Kidney (tissue), 14 donors: ENCODE data around the gene DFFA. TPM values are rescaled to one million over a fixed set of nuclear protein-coding genes. Genes with fewer than 3 reads are reported as not detected.

Experiments used
- DNase-seq, 5 donors: peaks; one replicate each; pipeline ENCODE4 v3.0.0-alpha.2; 2013 to 2020
- FAIRE-seq: peaks from 2 replicates; lab custom pipeline; 2012; peaks lifted over from hg19 to GRCh38; lab: Jason Lieb, UNC
- H3K27ac ChIP-seq, 2 donors: one replicate each; pipeline ENCODE4 v1.7.0; 2013; ENCODE audit warnings: low read depth in 2 of 2, low read length in 2 of 2, inconsistent platforms in 1 of 2
- H3K27me3 ChIP-seq: one replicate; pipeline ENCODE4 v1.7.1; 2013; ENCODE audit warnings: low read length, inconsistent platforms; ENCODE audit not compliant: control insufficient read depth, insufficient read depth
- H3K36me3 ChIP-seq, 3 donors: one replicate each; pipeline versions ENCODE4 v1.7.0 to v1.7.1; 2013; ENCODE audit warnings: low read length in 3 of 3, control low read depth in 1 of 3, inconsistent platforms in 1 of 3; ENCODE audit not compliant: insufficient read depth in 3 of 3, control insufficient read depth in 2 of 3
- H3K4me1 ChIP-seq, 3 donors: one replicate each; pipeline versions ENCODE4 v1.7.0 to v1.7.1; 2013; ENCODE audit warnings: low read length in 3 of 3, inconsistent platforms in 1 of 3, low read depth in 1 of 3; ENCODE audit not compliant: control insufficient read depth in 2 of 3, insufficient read depth in 2 of 3
- H3K4me3 ChIP-seq, 3 donors: one replicate each; pipeline versions ENCODE4 v1.7.0 to v1.8.1; 2013; ENCODE audit warnings: low read length in 3 of 3, control low read depth in 1 of 3, inconsistent platforms in 1 of 3
- H3K9ac ChIP-seq, 3 donors: one replicate each; pipeline versions ENCODE4 v1.7.0 to v1.7.1; 2013; ENCODE audit warnings: low read length in 3 of 3, control low read depth in 1 of 3, inconsistent platforms in 1 of 3
- H3K9me3 ChIP-seq, 3 donors: one replicate each; pipeline versions ENCODE4 v1.7.0 to v1.7.1; 2013; ENCODE audit warnings: low read length in 3 of 3, control low read depth in 1 of 3, inconsistent platforms in 1 of 3; ENCODE audit not compliant: control insufficient read depth in 2 of 3, insufficient read depth in 1 of 3
- CTCF ChIP-seq: IDR thresholded peaks from 3 replicates; pipeline ENCODE4 v1.5.1; 2012; ENCODE audit warnings: mild to moderate bottlenecking, moderate library complexity, borderline replicate concordance; ENCODE audit not compliant: insufficient read depth; ENCODE audit errors: extremely low read depth
- intact Hi-C: fragments of 100-400 bp; cut with DNase I; formaldehyde crosslinking; loops from one replicate; pipeline ENCODE4 v1.11.1; 2022
- polyA plus RNA-seq: library from polyadenylated mRNA; stranded (reverse); fragments of 350-450 nt; fragmentation: Illumina TruSeq; extraction: RNeasy Lipid Tissue Mini Kit (QIAGEN cat#74804); gene quantifications from one replicate; pipeline ENCODE4 v1.2.3, GENCODE V29; 2014; ENCODE audit warnings: low read depth, low replicate concordance; ENCODE audit not compliant: insufficient read depth
- total RNA-seq: library from RNA; stranded (reverse); fragmentation: NEBNext Ultra II Directional; extraction: Animal tissue kit (Norgen Biotek cat#: 25700); gene quantifications from one replicate; pipeline ENCODE4 v1.2.1, GENCODE V29; 2021
- donor health status: control.
- donor health status: control.
- donor health status: control.
- donor health status: control.
- donor health status: control.
- donor health status: DM: yes; HTN: yes; CAD: no.
- donor health status: Normal renal cell carcinoma (clear cell type).

Gene DFFA
- total and polyA plus RNA-seq, 2 donors from 2014 or later, result 27.2 to 33.4 TPM

DNA sequence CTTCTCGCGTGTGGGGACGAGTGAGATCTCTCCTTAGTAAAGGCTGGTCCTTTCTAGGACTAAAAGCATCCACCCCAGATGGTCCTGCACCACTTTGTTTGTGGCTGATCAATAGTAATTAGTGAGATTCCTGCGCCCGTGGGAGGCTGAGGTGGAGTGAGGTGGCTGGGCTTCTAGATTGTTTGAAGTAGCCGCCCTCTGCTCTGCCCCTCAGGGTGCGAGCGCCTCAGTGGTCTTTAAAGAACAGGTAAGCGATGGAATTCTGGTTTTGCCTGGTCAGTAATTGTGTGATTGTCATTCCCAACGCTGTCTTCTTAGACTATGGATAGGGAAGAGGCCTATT lies 23.1 kb upstream of the DFFA start:
- no peaks in the 10 kb centered on the region for H3K27me3 ChIP-seq
- peaks cover 0 to 5% (median 0%) of the 10 kb centered on the region in 3 donors for H3K36me3 ChIP-seq
- peak overlapping the region; percentile 92 for H3K27ac ChIP-seq
- peaks cover 0 to 15% (median 4%) of the 10 kb centered on the region in 3 donors for H3K4me1 ChIP-seq
- no peaks in the 10 kb centered on the region for H3K9me3 ChIP-seq
- peak overlapping the region; percentile 4 to 82 (median 13) for H3K9ac ChIP-seq
- peak overlapping the region in 2 of 3 donors; percentile 37 to 56 for H3K4me3 ChIP-seq
- DNase-seq (no peak), FAIRE-seq (no peak)
- TF ChIP-seq CTCF, result no peak
- intact Hi-C loops, result no loop called here

DNA sequence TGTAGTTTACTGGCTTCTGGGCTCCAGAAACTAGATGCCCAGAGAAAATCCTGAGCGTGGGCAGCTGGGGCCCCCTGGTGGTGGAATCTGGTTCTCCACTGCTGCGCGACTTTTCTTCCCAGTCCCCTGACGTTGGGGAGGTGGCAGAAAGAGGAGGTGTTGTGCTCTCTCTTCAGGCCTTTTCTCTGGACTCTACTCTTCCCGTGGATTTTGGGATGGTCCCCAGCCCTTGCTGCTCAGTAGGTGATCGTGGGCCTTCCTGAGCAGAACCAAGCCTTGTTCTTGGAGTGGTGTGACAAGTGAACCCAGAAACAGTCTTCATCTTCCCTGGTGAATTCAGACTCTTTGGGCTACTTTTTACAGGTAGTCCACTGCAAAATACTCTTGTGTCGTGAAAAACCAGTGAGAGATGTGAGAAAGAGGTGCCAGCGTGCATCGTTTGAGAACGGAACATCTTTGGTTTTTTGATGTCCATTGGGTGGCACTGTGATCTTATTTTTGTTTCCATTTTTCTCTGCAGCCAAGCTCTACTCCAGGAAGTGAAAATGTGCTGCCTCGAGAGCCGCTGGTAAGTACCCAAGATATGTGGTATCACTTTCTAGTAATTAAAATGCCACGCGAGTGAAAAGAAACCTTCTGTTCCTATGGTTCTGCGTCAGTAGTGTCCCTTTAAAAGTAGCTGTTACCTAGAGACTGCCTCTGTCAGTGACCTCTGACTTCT lies 22.6 kb upstream of the DFFA start:
- Histone ChIP-seq H3K4me3 (peak overlapping the region in 2 of 3 donors; percentile 37 to 56), H3K4me1 (peaks cover 0 to 15% (median 7%) of the 10 kb centered on the region in 3 donors), H3K36me3 (peaks cover 0 to 5% (median 0%) of the 10 kb centered on the region in 3 donors), H3K27me3 (no peaks in the 10 kb centered on the region), H3K27ac (peak overlapping the region; percentile 92), H3K9me3 (no peaks in the 10 kb centered on the region), H3K9ac (peak overlapping the region; percentile 8 to 82 (median 13))
- no peak for FAIRE-seq
- peak; percentile 82 for TF ChIP-seq CTCF
- DNase-seq, result peak; percentile 82 to 87 (median 86)
- intact Hi-C loops, result no loop called here

DNA sequence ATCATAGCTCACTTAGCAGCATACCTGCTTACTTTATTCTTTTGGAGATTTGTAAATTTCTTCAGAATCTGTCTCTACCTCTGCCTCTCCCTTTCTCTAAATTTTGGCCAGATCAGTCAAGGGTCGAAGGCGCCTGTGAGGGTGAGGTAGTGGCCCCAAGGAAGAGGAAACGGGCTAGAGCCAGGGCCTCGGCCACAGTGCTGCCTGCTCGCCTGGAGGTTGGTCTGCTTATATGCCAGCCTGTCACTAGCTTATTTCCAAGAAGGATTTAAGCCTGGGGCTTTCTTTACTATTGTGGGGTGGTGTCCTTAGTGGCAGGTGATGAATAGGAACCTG lies 22.1 kb upstream of the DFFA start:
- Histone ChIP-seq H3K27ac (no peak overlapping the region), H3K36me3 (peaks cover 0 to 5% (median 0%) of the 10 kb centered on the region in 3 donors), H3K9ac (no peak overlapping the region), H3K4me3 (no peak overlapping the region), H3K4me1 (peaks cover 0 to 15% (median 12%) of the 10 kb centered on the region in 3 donors), H3K27me3 (no peaks in the 10 kb centered on the region), H3K9me3 (no peaks in the 10 kb centered on the region)
- TF ChIP-seq CTCF, result no peak
- intact Hi-C loops, result no loop called here
- DNase-seq (peak in 1 of 5 donors; percentile 57), FAIRE-seq (no peak)
